Small intestine (tissue), 7 donors: ENCODE results near the gene EMC6. TPM values are rescaled to one million over a fixed set of nuclear protein-coding genes. Genes with fewer than 3 reads are reported as not detected.
A peak's percentile ranks its signal among the peaks of the same experiment; 100 is the strongest.

Experiments
- DNase-seq, 2 donors: peaks; one replicate each; pipeline versions ENCODE4 v3.0.0 to v3.0.0-alpha.2; 2013
- FAIRE-seq: peaks from 2 replicates; lab custom pipeline; 2012; peaks lifted over from hg19 to GRCh38; lab: Jason Lieb, UNC
- H3K27ac ChIP-seq, 3 donors: one replicate each; pipeline ENCODE4 v1.5.1; 2013; ENCODE audit warnings: low read length in 2 of 3, mild to moderate bottlenecking in 2 of 3, control low read depth in 1 of 3, inconsistent platforms in 1 of 3, low read depth in 1 of 3, moderate library complexity in 1 of 3
- H3K27me3 ChIP-seq, 3 donors: one replicate each; pipeline ENCODE4 v1.6.1; 2013; ENCODE audit warnings: low read length in 3 of 3, inconsistent platforms in 1 of 3; ENCODE audit not compliant: control insufficient read depth in 3 of 3, insufficient read depth in 3 of 3
- H3K36me3 ChIP-seq, 3 donors: one replicate each; pipeline ENCODE4 v1.6.1; 2013; ENCODE audit warnings: low read length in 3 of 3, inconsistent platforms in 1 of 3, low read depth in 1 of 3, mild to moderate bottlenecking in 1 of 3, moderate library complexity in 1 of 3; ENCODE audit not compliant: control insufficient read depth in 3 of 3, insufficient read depth in 2 of 3
- H3K4me1 ChIP-seq, 3 donors: one replicate each; pipeline ENCODE4 v1.6.1; 2013; ENCODE audit warnings: low read length in 2 of 3, inconsistent platforms in 1 of 3, low read depth in 1 of 3, mild to moderate bottlenecking in 1 of 3, moderate library complexity in 1 of 3; ENCODE audit not compliant: control insufficient read depth in 3 of 3, insufficient read depth in 2 of 3
- H3K4me3 ChIP-seq, 3 donors: one replicate each; pipeline ENCODE4 v1.5.1; 2013; ENCODE audit warnings: low read length in 3 of 3, control low read depth in 1 of 3, inconsistent platforms in 1 of 3, low read depth in 1 of 3, mild to moderate bottlenecking in 1 of 3, moderate library complexity in 1 of 3
- H3K9me3 ChIP-seq, 2 donors: one replicate each; pipeline ENCODE4 v1.6.1; 2013; ENCODE audit warnings: low read depth in 1 of 2, low read length in 1 of 2; ENCODE audit not compliant: control insufficient read depth in 2 of 2, insufficient read depth in 1 of 2
- WGBS, 3 donors: extraction: QIAGEN DNeasy Blood & Tissue Kit; methylation state at CpG; one replicate each; pipeline ENCODE4 v1.1.7; 2013; 5-methylcytosine and 5-hydroxymethylcytosine counted together
- polyA plus RNA-seq, 4 donors: library from polyadenylated mRNA; stranded (reverse) in 3 of 4; unstranded in 1 of 4; fragments of 200-250 nt in 3 of 4; fragments of 120-200 nt in 1 of 4; gene quantifications; one replicate each; pipeline versions ENCODE4 v1.2.1 to v1.2.3, GENCODE V29; 2013
- donor health status: healthy with polysubstance abuse.
- donor health status: control.
- donor health status: control.
- donor health status: Bipolar disorder and iron deficiency.
- donor health status: healthy.

Gene EMC6
- polyA plus RNA-seq, 4 donors: 40.0 to 85.4 (median 71.9) TPM

DNA sequence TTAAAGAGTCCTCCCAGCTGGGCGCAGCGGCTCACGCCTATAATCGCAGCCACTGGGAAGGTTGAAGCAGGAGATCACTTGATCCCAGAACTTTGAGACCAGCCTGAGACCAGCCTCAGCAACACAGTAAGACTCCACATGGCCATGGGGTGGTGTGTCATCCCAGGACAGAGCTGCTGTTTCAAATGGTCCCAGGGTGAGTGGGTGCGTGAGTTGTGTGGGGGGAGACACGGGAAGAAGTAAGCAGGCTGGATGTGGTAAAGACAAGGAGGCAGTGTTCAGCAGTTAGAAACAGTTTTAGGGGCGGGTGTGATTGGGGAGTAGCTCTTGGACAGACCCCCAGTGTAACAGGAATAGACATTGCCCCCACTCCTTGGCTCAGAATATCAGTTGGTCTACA lies 36.3 kb upstream of the EMC6 start:
- FAIRE-seq: no peak
- Histone ChIP-seq H3K9me3 (no peaks in the 10 kb centered on the region), H3K36me3 (peaks cover 3 to 52% (median 13%) of the 10 kb centered on the region in 3 donors), H3K27ac (no peak overlapping the region), H3K4me1 (peaks cover 0 to 2% (median 0%) of the 10 kb centered on the region in 3 donors), H3K4me3 (no peak overlapping the region), H3K27me3 (no peaks in the 10 kb centered on the region)
- DNase-seq: no peak
- 96 to 99% (median 96%) methylated on average over 7 of the region's 7 CpGs for WGBS, 3 donors

DNA sequence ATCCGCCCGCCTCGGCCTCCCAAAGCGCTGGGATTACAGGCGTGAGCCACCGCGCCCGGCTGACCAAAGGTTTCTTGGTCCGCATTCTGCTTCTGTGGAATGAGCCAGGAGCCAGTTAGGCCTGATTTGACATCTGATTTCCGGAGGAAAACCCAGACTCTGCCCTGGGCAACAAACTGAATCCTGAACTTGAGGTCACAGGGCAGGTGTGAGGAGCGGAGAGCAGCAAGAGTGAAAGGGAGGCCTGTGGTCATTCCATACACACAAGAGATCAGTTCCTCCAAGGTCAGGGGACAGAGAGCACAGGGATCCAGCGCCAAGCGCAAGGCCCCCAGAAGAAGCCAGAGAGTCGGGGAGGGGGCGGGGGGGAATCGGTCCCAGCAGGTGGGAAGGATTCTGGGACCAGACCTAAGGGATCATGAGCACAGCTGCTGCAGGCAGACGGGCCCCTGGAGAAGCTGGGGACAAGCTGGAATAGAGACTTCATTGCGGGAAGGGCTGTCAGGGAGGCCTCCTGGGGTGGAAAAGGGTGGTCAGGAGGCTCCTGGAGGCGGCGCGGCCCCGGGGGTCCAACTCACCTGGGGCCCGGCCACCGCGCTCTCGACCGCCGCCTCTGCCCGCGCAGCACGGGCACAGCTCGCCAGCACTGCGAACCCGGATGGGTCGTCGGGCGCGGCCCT lies 33.0 kb upstream of the EMC6 start:
- peaks cover 0 to 2% (median 0%) of the 10 kb centered on the region in 3 donors for H3K4me1 ChIP-seq
- H3K4me3 ChIP-seq: peak overlapping the region; percentile 72 to 93 (median 92)
- H3K9me3 ChIP-seq: no peaks in the 10 kb centered on the region
- peaks cover 0 to 40% (median 0%) of the 10 kb centered on the region in 3 donors for H3K36me3 ChIP-seq
- WGBS, 3 donors: 4 to 14% (median 11%) methylated on average over 30 to 38 of the region's 38 CpGs
- no peaks in the 10 kb centered on the region for H3K27me3 ChIP-seq
- FAIRE-seq (no peak), DNase-seq (peak; percentile 91 to 95)
- H3K27ac ChIP-seq: peak overlapping the region; percentile 92 to 98 (median 92)

DNA sequence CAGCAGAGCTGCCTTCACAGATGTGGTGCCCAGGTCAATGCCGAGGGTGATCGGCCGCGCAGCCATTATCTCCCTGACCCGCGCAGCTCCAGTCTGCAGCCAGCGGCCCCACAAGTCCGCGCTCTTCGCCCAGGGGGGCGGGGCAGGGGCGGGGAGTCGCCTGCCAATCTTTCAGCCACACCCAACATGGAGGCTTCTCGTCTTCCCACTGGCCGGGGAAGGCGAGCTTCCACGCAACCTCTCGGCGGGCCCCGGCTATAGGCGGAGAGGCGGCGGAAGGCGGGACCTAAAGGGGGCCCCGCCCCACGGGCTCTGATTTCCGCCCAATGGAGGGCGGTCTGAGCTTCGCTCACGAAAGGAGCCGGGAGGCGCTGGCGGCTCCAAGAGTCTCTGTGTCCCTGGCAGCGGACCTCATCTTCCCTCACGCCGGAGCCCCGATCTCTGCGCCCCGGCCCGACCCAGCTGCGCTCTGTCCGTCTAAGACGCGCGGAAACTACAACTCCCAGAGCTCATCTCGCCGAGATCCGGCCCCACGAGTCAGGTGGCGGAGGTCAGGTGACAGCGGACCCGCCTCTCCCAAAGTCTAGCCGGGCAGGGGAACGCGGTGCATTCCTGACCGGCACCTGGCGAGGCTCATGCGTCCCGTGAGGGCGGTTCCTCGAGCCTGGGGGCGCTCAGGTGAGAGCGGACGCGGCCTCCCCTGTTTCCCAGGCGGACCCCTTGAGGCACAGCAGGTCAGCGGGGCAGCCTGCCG lies 32.3 kb upstream of the EMC6 start, which contains the start of the genes CTNS and SHPK:
Gene CTNS (plus strand): TSS at position 607 of the 754 bp plus-strand sequence. CDS start 3,447 bp downstream, outside the sequence.
Gene SHPK (minus strand): TSS at position 97 of the 754 bp plus-strand sequence. CDS start 31 bp downstream, at position 66.
- peak within 1 kb of the TSS; percentile 72 to 93 (median 92) for H3K4me3 ChIP-seq
- FAIRE-seq: no peak
- H3K27ac ChIP-seq: peak within 1 kb of the TSS; percentile 97 to 100 (median 98)
- no peaks in the 10 kb centered on the region for H3K27me3 ChIP-seq
- H3K9me3 ChIP-seq: no peaks in the 10 kb centered on the region
- H3K36me3 ChIP-seq: peaks cover 0 to 39% (median 0%) of the 10 kb centered on the region in 3 donors
- DNase-seq: peak; percentile 97 to 98
- H3K4me1 ChIP-seq: peaks cover 0 to 2% (median 0%) of the 10 kb centered on the region in 3 donors
- 0 to 1% (median 1%) methylated on average over 56 to 68 of the region's 68 CpGs for WGBS, 3 donors

DNA sequence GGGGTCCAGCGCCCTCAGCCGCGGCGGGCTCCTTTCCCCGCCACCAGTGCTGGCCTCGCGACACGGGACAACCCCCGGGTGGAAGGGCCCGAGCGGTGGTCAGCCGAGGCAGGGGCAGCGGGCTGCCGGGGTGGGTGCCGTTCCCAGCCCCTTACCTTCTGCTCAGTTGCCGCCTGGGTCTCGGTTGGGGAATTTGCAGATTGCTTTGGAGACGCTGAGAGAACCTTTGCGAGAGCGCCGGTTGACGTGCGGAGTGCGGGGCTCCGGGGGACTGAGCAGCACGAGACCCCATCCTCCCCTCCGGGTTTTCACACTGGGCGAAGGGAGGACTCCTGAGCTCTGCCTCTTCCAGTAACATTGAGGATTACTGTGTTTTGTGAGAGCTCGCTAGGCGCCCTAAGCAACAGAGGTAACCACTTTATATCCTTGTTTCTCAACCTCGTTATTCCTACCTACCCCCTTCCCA lies 31.7 kb upstream of the EMC6 start:
- peaks cover 0 to 39% (median 0%) of the 10 kb centered on the region in 3 donors for H3K36me3 ChIP-seq
- peak overlapping the region; percentile 97 to 100 (median 98) for H3K27ac ChIP-seq
- FAIRE-seq: no peak
- peak in 1 of 2 donors; percentile 16 for DNase-seq
- peaks cover 0 to 2% (median 0%) of the 10 kb centered on the region in 3 donors for H3K4me1 ChIP-seq
- H3K4me3 ChIP-seq: peak overlapping the region; percentile 72 to 93 (median 92)
- 1 to 3% (median 1%) methylated on average over 31 of the region's 31 CpGs for WGBS, 3 donors
- H3K9me3 ChIP-seq: no peaks in the 10 kb centered on the region
- H3K27me3 ChIP-seq: no peaks in the 10 kb centered on the region

DNA sequence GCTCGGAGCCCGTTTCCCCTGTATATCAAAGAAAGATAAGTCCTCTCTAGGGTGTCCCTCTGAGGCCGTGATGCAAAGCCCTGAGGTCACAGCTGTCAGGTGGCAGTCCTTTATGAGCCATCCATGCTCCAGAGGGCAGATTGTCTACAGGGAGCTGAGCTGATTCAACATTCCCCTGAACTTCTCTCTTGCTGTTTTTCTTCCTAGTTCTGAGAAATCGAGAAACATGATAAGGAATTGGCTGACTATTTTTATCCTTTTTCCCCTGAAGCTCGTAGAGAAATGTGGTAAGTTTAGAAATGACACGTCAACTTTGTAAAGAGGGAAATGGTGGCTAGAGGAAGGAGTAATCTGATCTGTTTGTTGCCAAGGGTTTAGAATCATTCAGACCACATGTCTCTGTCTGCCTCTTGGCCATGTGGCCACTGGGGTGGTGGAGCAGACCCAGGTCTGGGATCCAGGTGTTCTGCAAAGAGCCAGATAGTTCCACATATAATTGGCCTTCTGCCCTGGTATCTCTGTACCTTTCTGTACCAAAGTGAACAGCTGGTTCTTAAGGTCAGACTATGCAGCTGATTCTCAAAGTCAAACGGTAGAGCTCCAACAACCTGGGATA lies 28.5 kb upstream of the EMC6 start:
- FAIRE-seq (no peak), DNase-seq (no peak)
- Histone ChIP-seq H3K4me1 (no peaks in the 10 kb centered on the region), H3K27me3 (no peaks in the 10 kb centered on the region), H3K27ac (peak overlapping the region in 1 of 3 donors; percentile 20), H3K36me3 (peaks cover 0 to 42% (median 0%) of the 10 kb centered on the region in 3 donors), H3K9me3 (no peaks in the 10 kb centered on the region), H3K4me3 (no peak overlapping the region)
- WGBS, 3 donors: 55 to 67% (median 61%) methylated on average over 7 of the region's 7 CpGs

DNA sequence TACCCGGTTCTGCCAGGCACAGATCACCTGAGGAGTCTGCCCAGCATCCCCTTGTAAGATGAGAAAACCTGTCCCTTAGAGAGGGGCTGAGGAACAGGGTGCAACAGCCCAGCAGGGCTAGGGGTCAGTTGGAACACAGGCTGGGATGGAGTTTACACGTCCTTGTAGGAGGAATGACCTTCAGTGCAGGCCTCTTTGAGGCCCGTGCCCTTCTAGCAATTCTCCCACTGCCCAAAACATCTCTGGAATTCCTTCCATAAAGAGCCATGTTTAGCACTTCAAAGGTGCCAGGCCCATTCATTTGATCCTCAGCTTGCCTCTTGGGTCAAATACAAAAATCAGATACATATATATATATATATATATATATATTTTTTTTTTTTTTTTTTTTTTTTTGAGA lies 27.6 kb upstream of the EMC6 start:
- DNase-seq (no peak), FAIRE-seq (no peak)
- Histone ChIP-seq H3K27ac (no peak overlapping the region), H3K36me3 (peaks cover 0 to 49% (median 0%) of the 10 kb centered on the region in 3 donors), H3K4me1 (no peaks in the 10 kb centered on the region), H3K27me3 (no peaks in the 10 kb centered on the region), H3K4me3 (no peak overlapping the region), H3K9me3 (no peaks in the 10 kb centered on the region)
- WGBS, 3 donors: 68 to 93% (median 81%) methylated on average over 3 of the region's 3 CpGs

DNA sequence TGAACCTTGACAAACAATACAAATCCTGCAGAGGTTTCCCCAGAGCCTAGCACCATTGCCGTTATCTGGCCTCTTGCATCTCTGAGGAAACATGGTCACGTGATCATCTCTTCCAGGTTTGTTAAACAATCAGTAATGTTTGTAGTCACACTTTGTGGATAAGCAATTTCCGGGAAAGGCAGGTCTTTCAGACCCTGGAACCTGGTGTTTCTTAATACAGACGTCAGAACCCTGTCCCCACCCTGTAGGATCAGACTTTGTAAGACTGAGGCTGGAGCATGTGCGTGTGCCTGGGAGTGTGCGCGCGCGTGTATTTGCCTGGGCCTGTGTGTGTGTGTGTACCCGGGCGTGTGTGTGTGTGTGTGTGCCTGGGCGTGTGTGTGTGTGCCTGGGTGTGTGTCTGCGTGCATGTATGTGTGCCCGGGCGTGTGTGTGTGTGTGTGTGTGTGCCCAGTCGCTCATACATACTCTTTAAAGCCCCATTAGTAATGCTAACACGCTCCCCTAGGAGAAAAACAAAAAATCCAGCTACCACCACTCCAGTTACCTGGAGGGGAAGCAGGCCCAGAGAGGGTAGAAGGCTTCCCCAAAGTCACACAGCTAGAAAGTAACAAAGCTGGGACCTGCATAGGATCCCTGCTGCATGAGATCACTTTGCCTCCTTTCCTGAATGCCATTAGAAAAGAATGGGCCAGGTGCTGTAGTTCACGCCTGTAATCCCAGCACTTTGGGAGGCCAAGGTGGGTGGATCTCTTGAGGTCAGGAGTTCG lies 26.7 kb upstream of the EMC6 start:
- no peaks in the 10 kb centered on the region for H3K9me3 ChIP-seq
- no peaks in the 10 kb centered on the region for H3K27me3 ChIP-seq
- FAIRE-seq (no peak), DNase-seq (peak in 1 of 2 donors; percentile 57)
- H3K4me1 ChIP-seq: no peaks in the 10 kb centered on the region
- 83 to 87% (median 84%) methylated on average over 16 to 19 of the region's 19 CpGs for WGBS, 3 donors
- H3K27ac ChIP-seq: no peak overlapping the region
- no peak overlapping the region for H3K4me3 ChIP-seq
- peaks cover 0 to 58% (median 0%) of the 10 kb centered on the region in 3 donors for H3K36me3 ChIP-seq
